Bronchial smooth muscle cell (primary cell): ENCODE measurements around the gene USP11. TPM values are rescaled to one million over a fixed set of nuclear protein-coding genes. Genes with fewer than 3 reads are reported as not detected.

Source experiments
- total RNA-seq: library from RNA; depleted of rRNA; stranded (reverse); fragments of >200 nt; gene quantifications from 2 replicates; pipeline ENCODE4 v1.2.1, GENCODE V29; 2014

The USP11 gene
- total RNA-seq: 50.3 and 70.0 TPM in 2 replicates

GRCh38 chrX:47232803-47233332 is at the start of gene USP11:
Gene USP11, plus strand, starts transcription at chrX:47233009. Its CDS starts 35 bp downstream, at chrX:47233044.

GRCh38 chrX:47193475-47194193 is 39.2 kb upstream of the USP11 start, which contains the start of gene UBA1:
Gene UBA1, plus strand, starts transcription at chrX:47193829. Its CDS starts 4,974 bp downstream, at chrX:47198803.

GRCh38 chrX:47218280-47218919 is 14.4 kb upstream of the USP11 start, which contains the start of gene CDK16:
Gene CDK16, plus strand, starts transcription at chrX:47218681. Its CDS starts 4,877 bp downstream, at chrX:47223558.

Other genes starting within 250 kb of the USP11 start
- 0.26 and 2.4 TPM in 2 replicates for gene RGN, start 154.6 kb upstream of the USP11 start, total RNA-seq
- 43.3 and 73.1 TPM in 2 replicates for gene NDUFB11, start 88.3 kb upstream of the USP11 start, total RNA-seq
- gene RBM10, start 87.8 kb upstream of the USP11 start, total RNA-seq: 38.6 and 48.2 TPM in 2 replicates
- 94.7 and 115 TPM in 2 replicates for gene UBA1, start 39.2 kb upstream of the USP11 start, total RNA-seq
- 36.6 TPM in 2 replicates for gene CDK16, start 14.3 kb upstream of the USP11 start, total RNA-seq
- gene ZNF157, start 137.6 kb downstream of the USP11 start, total RNA-seq: 0.32 and 0.43 TPM in 2 replicates